Measurements from ENCODE around the gene IL1R1.

DNA sequence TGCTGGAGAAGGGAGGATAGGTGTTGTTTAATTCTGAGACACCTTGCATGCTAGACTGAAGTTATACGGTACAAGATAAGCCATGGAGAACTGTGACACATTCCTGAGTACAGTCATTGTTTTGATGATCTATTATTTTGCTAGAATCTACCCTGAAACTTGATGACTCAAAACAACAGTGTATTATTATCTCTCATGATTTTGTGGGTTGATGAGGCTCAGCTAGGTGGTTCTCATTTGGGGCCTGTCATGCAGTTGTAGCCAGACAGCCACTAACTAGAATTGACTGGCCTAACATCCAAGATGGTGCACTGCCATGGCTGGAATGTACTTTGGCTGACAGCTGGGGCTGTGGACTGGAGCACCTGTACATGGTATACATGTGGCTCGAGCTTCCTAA, 5.4 kb upstream of the IL1R1 start:
- TF ChIP-seq CTCF (IDR thresholded peaks at IDR 0.05) (no peak), EZH2 (IDR thresholded peaks at IDR 0.05) (no peak)
